Measurements from ENCODE around the gene ATP6V1E1.
"Not testable (repeated sequence)": the region's sequence is repeated elsewhere in the genome, so short reads cannot be mapped to it uniquely, and the experiment has no call there.

The ATP6V1E1 gene

DNA sequence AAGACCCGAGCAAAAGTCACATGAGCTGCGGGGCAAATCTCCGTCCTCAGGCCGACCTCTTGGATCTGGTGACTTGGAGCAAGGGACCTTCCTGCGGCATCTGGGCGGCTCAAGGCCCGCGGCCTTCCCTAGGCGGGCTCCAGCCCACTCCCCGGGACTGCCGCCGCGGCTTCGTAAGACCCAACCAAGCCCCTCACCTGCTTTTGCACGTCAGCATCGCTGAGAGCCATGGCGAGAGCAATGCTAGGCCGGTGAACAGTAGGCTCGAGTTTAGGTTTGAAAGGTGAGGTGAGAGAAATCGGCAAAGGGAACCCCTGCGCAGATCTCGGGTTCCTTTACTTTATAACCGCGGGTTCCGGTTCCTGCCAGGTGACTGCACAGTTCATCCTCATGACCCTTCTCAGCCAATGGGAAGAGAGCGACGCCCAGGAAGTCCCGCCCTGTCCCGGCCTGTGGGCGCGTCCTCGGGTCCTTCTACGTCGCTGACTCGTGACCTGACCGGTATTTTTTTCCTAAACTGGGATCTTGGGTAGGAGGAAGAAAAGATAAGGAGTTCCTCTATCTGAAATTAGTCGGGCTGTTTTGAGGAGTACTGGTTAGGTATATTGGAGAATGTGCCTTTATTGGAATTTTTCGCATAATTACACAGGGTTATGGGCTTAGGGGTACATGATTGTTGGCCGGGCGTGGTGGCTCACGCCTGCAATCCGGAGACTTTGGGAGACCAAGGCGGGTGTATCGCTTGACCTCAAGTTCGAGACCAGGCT is at the start of gene ATP6V1E1:
Gene ATP6V1E1, minus strand, starts transcription at position 344 of the 767 bp plus-strand sequence. Its CDS starts 114 bp downstream, at position 230.
- 0 out of 2 replicates have a peak, but pooled peaks have one; percentile 19 for TF ChIP-seq POLR2A (IDR thresholded peaks at IDR 0.05; ENCODE audit: low read depth, low read length)
- FAIRE-seq (peak; percentile 92), DNase-seq (ENCODE audit: insufficient read length, low spot score) (peak; percentile 77)

DNA sequence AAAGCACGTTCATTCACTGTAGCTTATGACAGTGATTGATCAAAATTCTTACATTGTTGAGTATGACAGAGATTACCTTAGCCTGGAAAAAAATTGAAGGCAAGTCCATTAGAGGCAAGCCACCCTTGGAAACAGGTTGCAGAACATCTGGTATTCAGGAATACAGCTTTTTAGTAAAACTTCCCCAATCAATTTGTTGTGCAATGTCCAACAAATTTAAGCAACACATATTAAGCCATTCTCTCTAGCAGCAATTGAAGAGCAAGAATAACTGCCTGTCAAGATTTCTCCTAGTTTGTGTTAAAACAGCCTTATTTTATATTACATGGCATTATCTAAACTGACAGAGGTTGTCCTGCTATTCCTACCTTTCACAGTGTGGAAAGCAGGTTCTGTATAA is 47.0 kb upstream of the ATP6V1E1 start:
- FAIRE-seq (no peak), DNase-seq (ENCODE audit: insufficient read length, low spot score) (no peak)
- no peak for TF ChIP-seq POLR2A (IDR thresholded peaks at IDR 0.05; ENCODE audit: low read depth, low read length)

DNA sequence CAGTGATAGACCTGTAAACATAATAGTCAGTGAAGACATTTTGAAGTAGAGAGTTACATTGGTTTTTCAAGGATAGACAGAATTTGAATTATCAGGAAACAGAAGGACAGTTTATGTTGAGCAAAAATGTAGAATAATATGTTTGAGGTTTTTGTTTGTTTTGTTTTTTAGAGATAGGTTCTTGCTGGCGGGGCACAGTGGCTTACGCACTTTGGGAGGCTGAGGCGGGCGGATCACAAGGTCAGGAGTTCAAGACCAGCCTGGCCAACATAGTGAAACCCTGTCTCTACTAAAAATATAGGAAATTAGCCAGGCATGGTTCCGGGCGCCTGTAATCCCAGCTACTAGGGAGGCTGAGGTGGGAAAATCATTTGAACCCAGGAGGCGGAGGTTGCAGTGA is 45.6 kb upstream of the ATP6V1E1 start:
- FAIRE-seq (no peak), DNase-seq (ENCODE audit: insufficient read length, low spot score) (no peak)
- no peak for TF ChIP-seq POLR2A (IDR thresholded peaks at IDR 0.05; ENCODE audit: low read depth, low read length)

DNA sequence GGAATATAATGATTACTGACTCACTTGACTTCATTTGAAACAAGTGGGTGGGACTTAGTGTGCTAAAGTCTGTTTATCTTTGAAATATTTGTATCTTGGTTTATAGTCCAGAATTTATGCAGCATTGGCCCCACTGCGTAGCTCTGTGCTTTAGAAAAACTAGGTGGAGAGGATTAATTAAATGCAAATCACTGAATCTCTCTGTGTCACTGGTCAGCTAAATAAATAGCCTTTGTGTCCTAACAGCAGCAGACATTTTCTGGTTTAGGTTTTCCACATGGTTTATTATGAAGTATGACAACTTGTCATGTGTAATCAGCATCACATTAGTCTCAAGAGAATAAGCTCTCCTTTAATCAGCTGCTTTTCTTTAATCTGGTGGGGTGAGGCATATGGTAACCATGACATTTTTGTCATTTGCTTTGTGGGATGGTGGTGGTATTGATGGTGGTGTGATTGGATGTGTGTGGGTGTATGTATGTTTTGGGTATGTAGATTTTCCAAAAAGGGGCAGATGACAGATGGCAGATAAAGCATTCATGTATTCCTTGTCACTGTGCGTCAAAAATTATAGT is 44.0 kb upstream of the ATP6V1E1 start:
- TF ChIP-seq POLR2A (IDR thresholded peaks at IDR 0.05; ENCODE audit: low read depth, low read length): no peak
- FAIRE-seq: no peak
- no peak for DNase-seq (ENCODE audit: insufficient read length, low spot score)

DNA sequence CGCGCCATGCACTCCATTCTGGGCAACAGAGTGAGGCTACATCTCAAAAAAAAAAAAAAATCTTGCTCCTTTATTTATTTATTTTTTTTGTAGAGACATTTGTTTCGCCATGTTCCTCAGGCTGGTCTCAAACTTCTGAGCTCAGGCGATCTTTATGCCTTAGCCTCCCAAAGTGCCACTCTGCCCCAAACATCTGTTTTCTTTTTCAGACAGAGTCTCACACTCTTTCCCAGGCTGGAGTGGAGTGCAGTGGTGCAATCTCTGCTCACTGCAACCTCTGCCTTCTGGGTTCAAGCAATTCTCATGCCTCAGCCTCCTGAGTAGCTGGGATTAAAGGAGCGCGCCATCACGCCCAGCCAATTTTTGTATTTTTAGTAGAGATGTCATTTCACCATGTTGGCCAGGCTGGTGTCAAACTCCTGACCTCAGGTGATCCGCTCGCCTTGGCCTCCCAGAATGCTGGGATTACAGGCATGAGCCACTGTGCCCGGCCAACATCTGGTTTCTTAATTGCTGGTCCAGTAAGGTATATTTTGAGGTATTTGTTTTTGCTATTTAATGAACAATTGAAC is 43.1 kb upstream of the ATP6V1E1 start:
- DNase-seq (ENCODE audit: insufficient read length, low spot score); FAIRE-seq: not testable (repeated sequence)

DNA sequence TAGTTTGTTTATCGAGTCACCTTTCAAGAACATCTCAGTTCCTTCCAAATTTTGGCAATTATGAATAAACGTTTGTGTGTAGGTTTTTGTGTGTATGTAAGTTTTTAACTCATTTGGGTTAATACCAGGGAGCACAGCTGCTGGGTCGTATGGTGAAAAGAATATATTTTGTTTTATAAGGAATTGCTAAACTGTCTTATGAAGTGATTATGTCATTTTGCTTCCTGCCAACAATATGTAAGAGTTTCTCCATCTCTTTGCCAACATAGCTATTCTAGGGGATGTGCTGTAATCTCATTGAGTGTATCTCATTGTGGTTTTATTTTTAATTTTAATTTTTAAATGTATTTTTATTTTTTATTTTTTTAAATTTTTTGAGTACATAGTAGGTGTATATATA is 37.3 kb upstream of the ATP6V1E1 start:
- FAIRE-seq: no peak
- no peak for TF ChIP-seq POLR2A (IDR thresholded peaks at IDR 0.05; ENCODE audit: low read depth, low read length)
- DNase-seq (ENCODE audit: insufficient read length, low spot score): no peak

DNA sequence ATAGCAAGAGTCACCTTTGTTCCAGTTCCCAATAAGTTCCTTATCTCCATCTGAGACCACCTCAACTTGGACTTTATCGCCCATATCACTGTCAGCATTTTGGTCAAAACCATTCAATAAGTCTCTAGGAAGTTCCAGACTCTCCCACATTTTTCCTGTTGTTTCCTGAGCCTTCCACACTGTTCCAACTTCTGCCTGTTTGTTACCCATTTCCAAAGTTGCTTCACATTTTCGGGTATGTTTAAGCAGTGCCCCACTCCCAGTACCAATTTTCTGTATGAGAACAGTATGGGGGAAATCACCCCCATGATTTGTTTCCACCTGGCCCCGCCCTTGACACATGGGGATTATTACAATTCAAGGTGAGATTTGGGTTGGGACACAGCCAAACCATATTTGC is 36.7 kb upstream of the ATP6V1E1 start:
- no peak for DNase-seq (ENCODE audit: insufficient read length, low spot score)
- no peak for TF ChIP-seq POLR2A (IDR thresholded peaks at IDR 0.05; ENCODE audit: low read depth, low read length)
- FAIRE-seq: no peak

DNA sequence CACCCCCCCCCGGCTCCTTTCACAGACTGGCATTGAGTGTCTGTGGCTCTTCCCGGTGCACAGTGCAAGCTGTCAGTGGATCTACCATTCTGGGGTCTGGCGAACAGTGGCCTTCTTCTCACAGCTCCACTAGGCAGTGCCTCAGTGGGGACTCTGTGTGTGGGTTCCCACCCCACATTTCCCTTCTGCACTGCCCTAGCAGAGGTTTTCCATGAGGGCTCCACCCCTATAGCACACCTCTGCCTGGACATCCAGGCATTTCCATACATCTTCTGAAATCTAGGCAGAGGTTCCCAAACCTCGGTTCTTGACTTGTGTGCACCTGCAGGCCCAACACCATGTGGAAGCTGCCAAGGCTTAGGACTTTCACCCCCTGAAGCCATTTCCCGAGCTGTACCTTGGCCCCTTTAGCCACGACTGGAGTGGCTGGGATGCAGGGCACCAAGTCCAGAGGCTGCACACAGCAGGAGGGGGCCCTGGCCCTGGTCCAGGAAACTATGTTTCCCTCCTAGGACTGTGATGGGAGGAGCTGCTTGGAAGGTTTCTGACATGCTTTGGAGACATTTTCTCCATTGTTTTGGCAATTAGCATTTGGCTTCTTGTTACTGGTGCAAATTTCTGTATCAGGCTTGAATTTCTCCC is 36.0 kb upstream of the ATP6V1E1 start:
- DNase-seq (ENCODE audit: insufficient read length, low spot score) (no peak), FAIRE-seq (no peak)
- TF ChIP-seq POLR2A (IDR thresholded peaks at IDR 0.05; ENCODE audit: low read depth, low read length): no peak

DNA sequence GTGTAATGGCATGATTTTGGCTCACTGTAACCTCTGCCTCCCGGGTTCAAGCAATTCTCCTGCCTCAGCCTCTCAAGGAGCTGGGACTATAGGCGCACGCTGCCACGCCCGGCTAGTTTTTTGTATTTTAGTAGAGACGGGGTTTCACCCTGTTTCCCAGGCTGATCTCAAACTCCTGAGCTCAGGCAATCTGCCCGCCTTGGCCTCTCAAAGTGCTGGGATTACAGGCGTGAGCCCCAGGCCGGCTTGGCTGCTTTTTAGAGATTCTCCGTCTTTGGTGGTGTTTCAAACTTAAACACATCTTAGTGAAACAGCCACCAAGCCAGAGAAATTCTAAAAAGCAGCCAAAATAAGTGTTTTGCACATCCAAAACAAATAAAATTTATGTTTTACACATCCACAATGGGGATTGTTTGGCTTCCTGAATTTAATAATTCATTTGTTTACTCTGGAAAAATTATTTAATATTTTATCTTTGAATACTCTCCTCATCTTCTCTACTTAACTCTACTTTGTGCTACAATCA is 28.4 kb upstream of the ATP6V1E1 start:
- FAIRE-seq (no peak), DNase-seq (ENCODE audit: insufficient read length, low spot score) (no peak)
- TF ChIP-seq POLR2A (IDR thresholded peaks at IDR 0.05; ENCODE audit: low read depth, low read length): no peak

DNA sequence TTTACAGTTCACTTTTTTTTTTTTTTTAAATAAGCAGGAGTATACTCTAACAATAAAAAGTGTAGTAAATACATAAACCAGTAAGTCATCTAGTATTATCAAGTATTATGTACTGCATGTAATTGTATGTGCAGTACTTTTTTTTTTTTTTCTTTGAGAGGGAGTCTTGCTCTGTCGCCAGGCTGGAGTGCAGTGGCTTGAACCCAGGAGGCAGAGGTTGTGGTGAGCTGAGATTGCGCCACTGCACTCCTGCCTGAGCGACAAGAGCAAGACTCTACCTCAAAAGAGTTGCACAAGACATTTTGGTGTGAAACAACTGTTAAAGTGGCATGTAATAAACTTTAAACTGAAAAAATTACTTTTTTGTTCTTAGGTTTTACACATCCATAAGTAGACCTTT is 26.7 kb upstream of the ATP6V1E1 start:
- no peak for DNase-seq (ENCODE audit: insufficient read length, low spot score)
- no peak for TF ChIP-seq POLR2A (IDR thresholded peaks at IDR 0.05; ENCODE audit: low read depth, low read length)

DNA sequence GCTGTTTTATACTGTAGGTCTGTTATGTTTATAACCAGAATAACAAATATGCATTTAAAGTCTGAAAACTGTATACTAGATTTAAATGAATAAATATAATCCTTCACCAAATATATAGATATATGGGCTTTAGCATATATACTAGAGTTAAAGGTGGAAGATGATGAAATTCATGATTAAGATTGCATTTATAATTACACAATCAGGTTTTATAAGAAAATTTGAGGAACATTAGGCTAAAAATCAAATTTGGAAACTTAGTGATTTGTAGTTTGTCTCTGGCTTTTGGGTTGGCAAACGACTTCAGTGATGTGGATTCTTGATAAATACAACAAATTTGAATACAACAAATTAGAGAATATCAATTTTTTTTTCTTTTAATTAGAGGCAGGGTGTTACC is 20.0 kb upstream of the ATP6V1E1 start:
- FAIRE-seq (no peak), DNase-seq (ENCODE audit: insufficient read length, low spot score) (no peak)
- TF ChIP-seq POLR2A (IDR thresholded peaks at IDR 0.05; ENCODE audit: low read depth, low read length): no peak

More for the DNA sequence above, 26.7 kb upstream of the ATP6V1E1 start:
- no peak for FAIRE-seq

DNA sequence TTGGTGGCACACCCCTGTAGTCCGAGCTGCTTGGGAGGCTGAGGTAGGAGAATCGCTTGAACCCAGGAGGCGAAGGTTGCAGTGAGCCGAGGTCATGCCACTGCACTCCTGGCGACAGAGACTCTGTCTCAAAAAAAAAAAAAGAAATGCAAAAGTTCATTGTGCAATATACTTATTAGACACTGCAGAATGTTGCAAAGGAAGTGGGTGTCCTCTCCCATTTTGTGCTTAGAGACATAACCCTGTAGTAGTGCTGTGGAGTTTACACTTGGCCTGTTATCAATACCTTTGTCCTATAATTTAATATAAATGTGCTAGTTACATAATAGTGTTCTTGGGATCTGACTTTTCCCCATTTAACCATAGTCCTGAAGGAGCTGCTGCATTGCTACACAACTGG is 19.4 kb upstream of the ATP6V1E1 start:
- no peak for TF ChIP-seq POLR2A (IDR thresholded peaks at IDR 0.05; ENCODE audit: low read depth, low read length)
- FAIRE-seq: no peak

DNA sequence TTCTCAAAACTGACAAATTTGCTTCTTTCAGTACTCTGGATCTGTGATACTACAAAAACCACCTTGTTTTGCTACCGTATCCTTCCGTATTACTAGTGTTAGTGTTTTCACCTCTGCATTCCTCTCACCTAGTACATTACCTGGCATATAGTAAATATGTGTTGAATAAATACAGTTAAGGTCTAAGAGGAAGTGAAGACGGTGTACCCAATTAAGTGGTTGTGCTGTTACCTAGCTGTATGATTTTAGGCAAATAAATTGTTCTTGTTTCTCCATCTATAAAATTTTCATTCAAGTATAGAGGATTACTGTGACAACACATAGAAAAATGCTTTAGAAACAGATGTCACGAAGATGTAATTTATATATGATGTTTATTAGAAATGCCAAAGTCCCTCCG is 18.9 kb upstream of the ATP6V1E1 start:
- FAIRE-seq: no peak
- no peak for TF ChIP-seq POLR2A (IDR thresholded peaks at IDR 0.05; ENCODE audit: low read depth, low read length)
- no peak for DNase-seq (ENCODE audit: insufficient read length, low spot score)

More for the DNA sequence above, 19.4 kb upstream of the ATP6V1E1 start:
- DNase-seq (ENCODE audit: insufficient read length, low spot score): no peak

DNA sequence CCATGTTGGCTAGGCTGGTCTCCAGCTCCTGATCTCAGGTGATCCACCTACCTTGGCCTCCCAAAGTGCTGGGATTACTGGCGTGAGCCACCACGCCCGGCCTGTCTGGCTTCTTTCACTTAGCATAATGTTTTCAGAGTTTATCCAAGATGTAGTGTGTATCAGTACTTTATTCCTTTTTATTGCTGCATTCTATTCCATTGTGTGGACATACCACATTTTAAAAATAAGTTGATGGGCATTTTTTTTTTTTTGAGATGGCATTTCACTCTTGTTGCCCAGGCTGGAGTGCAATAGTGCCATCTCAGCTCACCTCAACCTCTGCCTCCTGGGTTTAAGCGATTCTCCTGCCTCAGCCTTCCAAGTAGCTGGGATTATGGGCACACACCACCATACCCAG is 13.8 kb upstream of the ATP6V1E1 start:
- not testable (repeated sequence) for DNase-seq (ENCODE audit: insufficient read length, low spot score); FAIRE-seq

Data from H54 (cell line).